ENCODE measurements around the gene SENP8. TPM values are rescaled to one million over a fixed set of nuclear protein-coding genes. Genes with fewer than 3 reads are reported as not detected.

Gene SENP8
- total and polyA plus RNA-seq, 4 donors, result 0.67 to 1.0 (median 0.88) TPM

DNA sequence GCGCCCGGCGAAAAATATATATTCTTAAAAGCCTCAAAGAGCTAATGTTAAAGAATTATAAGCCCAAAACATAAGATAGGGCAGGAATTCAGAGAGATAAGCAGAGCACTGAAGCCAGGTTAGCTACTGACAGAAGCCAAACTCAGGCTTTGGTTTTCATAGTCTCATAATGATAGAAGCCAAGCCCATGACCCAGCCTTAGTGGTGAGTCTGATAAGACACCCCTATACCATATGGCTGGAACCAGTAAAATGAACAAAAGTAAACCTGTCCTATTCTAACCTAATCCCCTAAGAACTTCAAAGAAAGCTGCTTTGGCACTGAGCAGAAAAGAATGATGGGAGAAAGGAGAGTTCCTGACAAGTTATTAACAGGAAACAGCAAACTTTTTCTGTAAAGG is 26.2 kb upstream of the SENP8 start:
- Histone ChIP-seq H3K27me3 (ENCODE audit: control insufficient read depth in 4 of 4, insufficient read depth in 4 of 4, low read length in 3 of 4) (no peaks in the 10 kb centered on the region), H3K36me3 (ENCODE audit: control insufficient read depth in 4 of 4, insufficient read depth in 3 of 4, low read depth in 1 of 4, low read length in 3 of 4) (no peaks in the 10 kb centered on the region), H3K4me3 (ENCODE audit: low read depth in 1 of 3, low read length in 3 of 3) (no peak overlapping the region), H3K9me3 (ENCODE audit: control insufficient read depth in 4 of 4, low read length in 3 of 4) (no peaks in the 10 kb centered on the region), H3K27ac (ENCODE audit: low read depth in 1 of 2, low read length in 2 of 2) (no peak overlapping the region), H3K9ac (ENCODE audit: low read depth in 1 of 2, low read length in 2 of 2) (no peak overlapping the region), H3K4me1 (ENCODE audit: control insufficient read depth in 4 of 4, insufficient read depth in 4 of 4, low read length in 3 of 4) (peaks cover 0 to 2% (median 0%) of the 10 kb centered on the region in 4 donors)
- 97% methylated on average over 3 of the region's 3 CpGs for WGBS
- DNase-seq (ENCODE audit: low spot score), result no peak
- TF ChIP-seq NR2F2 (IDR thresholded peaks at IDR 0.05) (no peak), RAD21 (IDR thresholded peaks at IDR 0.05) (no peak), EGR1 (IDR thresholded peaks at IDR 0.05; ENCODE audit: low read depth in 2 of 2) (no peak), GABPA (IDR thresholded peaks at IDR 0.05 in 1 of 2, conservative IDR thresholded peaks at IDR 0.05 in 1 of 2) (no peak), TAF1 (conservative IDR thresholded peaks at IDR 0.05) (no peak), FOXA1 (IDR thresholded peaks at IDR 0.05) (no peak)
- TF ChIP-seq, protein P1, sequence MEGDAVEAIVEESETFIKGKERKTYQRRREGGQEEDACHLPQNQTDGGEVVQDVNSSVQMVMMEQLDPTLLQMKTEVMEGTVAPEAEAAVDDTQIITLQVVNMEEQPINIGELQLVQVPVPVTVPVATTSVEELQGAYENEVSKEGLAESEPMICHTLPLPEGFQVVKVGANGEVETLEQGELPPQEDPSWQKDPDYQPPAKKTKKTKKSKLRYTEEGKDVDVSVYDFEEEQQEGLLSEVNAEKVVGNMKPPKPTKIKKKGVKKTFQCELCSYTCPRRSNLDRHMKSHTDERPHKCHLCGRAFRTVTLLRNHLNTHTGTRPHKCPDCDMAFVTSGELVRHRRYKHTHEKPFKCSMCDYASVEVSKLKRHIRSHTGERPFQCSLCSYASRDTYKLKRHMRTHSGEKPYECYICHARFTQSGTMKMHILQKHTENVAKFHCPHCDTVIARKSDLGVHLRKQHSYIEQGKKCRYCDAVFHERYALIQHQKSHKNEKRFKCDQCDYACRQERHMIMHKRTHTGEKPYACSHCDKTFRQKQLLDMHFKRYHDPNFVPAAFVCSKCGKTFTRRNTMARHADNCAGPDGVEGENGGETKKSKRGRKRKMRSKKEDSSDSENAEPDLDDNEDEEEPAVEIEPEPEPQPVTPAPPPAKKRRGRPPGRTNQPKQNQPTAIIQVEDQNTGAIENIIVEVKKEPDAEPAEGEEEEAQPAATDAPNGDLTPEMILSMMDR (IDR thresholded peaks at IDR 0.05; ENCODE audit: low read depth, low read length, missing input control), result no peak
- TF ChIP-seq, protein P2, sequence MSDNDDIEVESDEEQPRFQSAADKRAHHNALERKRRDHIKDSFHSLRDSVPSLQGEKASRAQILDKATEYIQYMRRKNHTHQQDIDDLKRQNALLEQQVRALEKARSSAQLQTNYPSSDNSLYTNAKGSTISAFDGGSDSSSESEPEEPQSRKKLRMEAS (IDR thresholded peaks at IDR 0.05), result no peak
- TF ChIP-seq, protein P3, sequence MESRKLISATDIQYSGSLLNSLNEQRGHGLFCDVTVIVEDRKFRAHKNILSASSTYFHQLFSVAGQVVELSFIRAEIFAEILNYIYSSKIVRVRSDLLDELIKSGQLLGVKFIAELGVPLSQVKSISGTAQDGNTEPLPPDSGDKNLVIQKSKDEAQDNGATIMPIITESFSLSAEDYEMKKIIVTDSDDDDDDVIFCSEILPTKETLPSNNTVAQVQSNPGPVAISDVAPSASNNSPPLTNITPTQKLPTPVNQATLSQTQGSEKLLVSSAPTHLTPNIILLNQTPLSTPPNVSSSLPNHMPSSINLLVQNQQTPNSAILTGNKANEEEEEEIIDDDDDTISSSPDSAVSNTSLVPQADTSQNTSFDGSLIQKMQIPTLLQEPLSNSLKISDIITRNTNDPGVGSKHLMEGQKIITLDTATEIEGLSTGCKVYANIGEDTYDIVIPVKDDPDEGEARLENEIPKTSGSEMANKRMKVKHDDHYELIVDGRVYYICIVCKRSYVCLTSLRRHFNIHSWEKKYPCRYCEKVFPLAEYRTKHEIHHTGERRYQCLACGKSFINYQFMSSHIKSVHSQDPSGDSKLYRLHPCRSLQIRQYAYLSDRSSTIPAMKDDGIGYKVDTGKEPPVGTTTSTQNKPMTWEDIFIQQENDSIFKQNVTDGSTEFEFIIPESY (IDR thresholded peaks at IDR 0.05), result no peak
- TF ChIP-seq, protein P4, sequence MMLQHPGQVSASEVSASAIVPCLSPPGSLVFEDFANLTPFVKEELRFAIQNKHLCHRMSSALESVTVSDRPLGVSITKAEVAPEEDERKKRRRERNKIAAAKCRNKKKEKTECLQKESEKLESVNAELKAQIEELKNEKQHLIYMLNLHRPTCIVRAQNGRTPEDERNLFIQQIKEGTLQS (IDR thresholded peaks at IDR 0.05), result no peak
- TF ChIP-seq, protein P5, sequence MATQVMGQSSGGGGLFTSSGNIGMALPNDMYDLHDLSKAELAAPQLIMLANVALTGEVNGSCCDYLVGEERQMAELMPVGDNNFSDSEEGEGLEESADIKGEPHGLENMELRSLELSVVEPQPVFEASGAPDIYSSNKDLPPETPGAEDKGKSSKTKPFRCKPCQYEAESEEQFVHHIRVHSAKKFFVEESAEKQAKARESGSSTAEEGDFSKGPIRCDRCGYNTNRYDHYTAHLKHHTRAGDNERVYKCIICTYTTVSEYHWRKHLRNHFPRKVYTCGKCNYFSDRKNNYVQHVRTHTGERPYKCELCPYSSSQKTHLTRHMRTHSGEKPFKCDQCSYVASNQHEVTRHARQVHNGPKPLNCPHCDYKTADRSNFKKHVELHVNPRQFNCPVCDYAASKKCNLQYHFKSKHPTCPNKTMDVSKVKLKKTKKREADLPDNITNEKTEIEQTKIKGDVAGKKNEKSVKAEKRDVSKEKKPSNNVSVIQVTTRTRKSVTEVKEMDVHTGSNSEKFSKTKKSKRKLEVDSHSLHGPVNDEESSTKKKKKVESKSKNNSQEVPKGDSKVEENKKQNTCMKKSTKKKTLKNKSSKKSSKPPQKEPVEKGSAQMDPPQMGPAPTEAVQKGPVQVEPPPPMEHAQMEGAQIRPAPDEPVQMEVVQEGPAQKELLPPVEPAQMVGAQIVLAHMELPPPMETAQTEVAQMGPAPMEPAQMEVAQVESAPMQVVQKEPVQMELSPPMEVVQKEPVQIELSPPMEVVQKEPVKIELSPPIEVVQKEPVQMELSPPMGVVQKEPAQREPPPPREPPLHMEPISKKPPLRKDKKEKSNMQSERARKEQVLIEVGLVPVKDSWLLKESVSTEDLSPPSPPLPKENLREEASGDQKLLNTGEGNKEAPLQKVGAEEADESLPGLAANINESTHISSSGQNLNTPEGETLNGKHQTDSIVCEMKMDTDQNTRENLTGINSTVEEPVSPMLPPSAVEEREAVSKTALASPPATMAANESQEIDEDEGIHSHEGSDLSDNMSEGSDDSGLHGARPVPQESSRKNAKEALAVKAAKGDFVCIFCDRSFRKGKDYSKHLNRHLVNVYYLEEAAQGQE (IDR thresholded peaks at IDR 0.05), result no peak

DNA sequence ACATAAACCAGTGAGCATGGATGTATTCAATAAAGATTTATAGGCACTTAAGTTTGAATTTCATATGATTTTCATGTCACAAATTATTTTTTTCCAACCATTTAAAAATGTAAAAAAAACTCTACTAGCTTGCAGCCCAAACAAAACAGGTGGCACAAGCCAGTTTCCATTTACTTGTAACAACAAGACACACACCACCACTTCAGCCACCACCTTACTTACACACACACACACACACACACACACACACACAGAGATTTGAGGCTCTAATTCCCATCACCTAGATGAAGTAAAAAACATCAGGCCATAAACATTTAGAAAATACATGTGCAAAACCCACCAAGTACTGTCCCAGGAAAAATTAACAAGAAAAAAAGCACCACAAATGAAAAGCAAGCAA is 25.5 kb upstream of the SENP8 start:
- Histone ChIP-seq H3K27ac (ENCODE audit: low read depth in 1 of 2, low read length in 2 of 2) (no peak overlapping the region), H3K9ac (ENCODE audit: low read depth in 1 of 2, low read length in 2 of 2) (no peak overlapping the region), H3K9me3 (ENCODE audit: control insufficient read depth in 4 of 4, low read length in 3 of 4) (no peaks in the 10 kb centered on the region), H3K27me3 (ENCODE audit: control insufficient read depth in 4 of 4, insufficient read depth in 4 of 4, low read length in 3 of 4) (no peaks in the 10 kb centered on the region), H3K4me3 (ENCODE audit: low read depth in 1 of 3, low read length in 3 of 3) (no peak overlapping the region), H3K4me1 (ENCODE audit: control insufficient read depth in 4 of 4, insufficient read depth in 4 of 4, low read length in 3 of 4) (peaks cover 0 to 2% (median 0%) of the 10 kb centered on the region in 4 donors), H3K36me3 (ENCODE audit: control insufficient read depth in 4 of 4, insufficient read depth in 3 of 4, low read depth in 1 of 4, low read length in 3 of 4) (no peaks in the 10 kb centered on the region)
- DNase-seq (ENCODE audit: low spot score), result no peak
- TF ChIP-seq, protein P4 (IDR thresholded peaks at IDR 0.05), result no peak
- TF ChIP-seq HNF4G (IDR thresholded peaks at IDR 0.05), result no peak
- TF ChIP-seq, protein P1 (IDR thresholded peaks at IDR 0.05; ENCODE audit: low read depth, low read length, missing input control), result no peak
- TF ChIP-seq, protein P5 (IDR thresholded peaks at IDR 0.05), result no peak
- no peak for TF ChIP-seq RXRA (IDR thresholded peaks at IDR 0.05)
- no peak for TF ChIP-seq SP1 (IDR thresholded peaks at IDR 0.05)
